Vein endothelial cell (primary cell): ENCODE results near the gene KLC3. TPM values are rescaled to one million over a fixed set of nuclear protein-coding genes. Genes with fewer than 3 reads are reported as not detected.

Source experiments
- total RNA-seq: library from RNA; depleted of rRNA; stranded (reverse); fragments of >200 nt; gene quantifications from 2 replicates; pipeline ENCODE4 v1.2.3, GENCODE V29; 2012

KLC3 gene
- 0.33 TPM in 1 of 2 replicates, not detected in the other for total RNA-seq

GRCh38 chr19:45340232-45340898 is at the start of gene KLC3:
Gene KLC3 (plus strand): TSS chr19:45340750. CDS start chr19:45345542, 4,792 bp downstream.

GRCh38 chr19:45322744-45323281 is 17.7 kb upstream of the KLC3 start, which contains the start of gene CKM:
Gene CKM (minus strand): TSS chr19:45322875. CDS start chr19:45319713, 3,162 bp downstream.

GRCh38 chr19:45370410-45371204 is 30.1 kb downstream of the KLC3 start, which contains the start of gene ERCC2:
Gene ERCC2 (minus strand): TSS chr19:45370573. CDS start chr19:45370540, 33 bp downstream.

Other genes starting within 250 kb of the KLC3 start
- gene PPP1R37, start 247.6 kb upstream of the KLC3 start, total RNA-seq: 37.4 and 50.3 TPM in 2 replicates
- 0.65 TPM in 1 of 2 replicates, not detected in the other for gene NKPD1, start 179.8 kb upstream of the KLC3 start, total RNA-seq
- gene TRAPPC6A, start 162.5 kb upstream of the KLC3 start, total RNA-seq: 11.9 and 28.4 TPM in 2 replicates
- 8.8 and 9.1 TPM in 2 replicates for gene BLOC1S3, start 162.0 kb upstream of the KLC3 start, total RNA-seq
- 0.38 and 1.6 TPM in 2 replicates for gene EXOC3L2, start 95.3 kb upstream of the KLC3 start, total RNA-seq
- gene MARK4, start 89.5 kb upstream of the KLC3 start, total RNA-seq: 20.4 and 32.7 TPM in 2 replicates
- gene CKM, start 17.9 kb upstream of the KLC3 start, total RNA-seq: not detected in 2 replicates
- 35.6 and 61.1 TPM in 2 replicates for gene ERCC2, start 29.8 kb downstream of the KLC3 start, total RNA-seq
- 24.6 and 24.8 TPM in 2 replicates for gene PPP1R13L, start 64.3 kb downstream of the KLC3 start, total RNA-seq
- gene POLR1G, start 65.9 kb downstream of the KLC3 start, total RNA-seq: 20.9 and 27.5 TPM in 2 replicates
- 84.4 and 98.3 TPM in 2 replicates for gene ERCC1, start 83.2 kb downstream of the KLC3 start, total RNA-seq
- gene FOSB, start 127.2 kb downstream of the KLC3 start, total RNA-seq: 0.48 and 0.65 TPM in 2 replicates
- gene RTN2, start 156.3 kb downstream of the KLC3 start, total RNA-seq: 6.1 and 13.1 TPM in 2 replicates
- 2.0 and 2.3 TPM in 2 replicates for gene PPM1N, start 157.7 kb downstream of the KLC3 start, total RNA-seq
- gene VASP, start 166.7 kb downstream of the KLC3 start, total RNA-seq: 195 and 198 TPM in 2 replicates
- 15.0 and 15.4 TPM in 2 replicates for gene OPA3, start 244.1 kb downstream of the KLC3 start, total RNA-seq